Jurkat, Clone E6-1 (cell line): Measurements from ENCODE around the gene PACS2.

Experiments
- DNase-seq: peaks from one replicate; pipeline ENCODE4 v3.0.0-alpha.2; 2011; ENCODE audit warnings: low read depth, low spot score
- H3K4me3 ChIP-seq: 2 replicates; pipeline ENCODE4 v1.5.1; 2011; ENCODE audit warnings: mild to moderate bottlenecking, low read length, control low read depth, moderate library complexity

The PACS2 gene

DNA sequence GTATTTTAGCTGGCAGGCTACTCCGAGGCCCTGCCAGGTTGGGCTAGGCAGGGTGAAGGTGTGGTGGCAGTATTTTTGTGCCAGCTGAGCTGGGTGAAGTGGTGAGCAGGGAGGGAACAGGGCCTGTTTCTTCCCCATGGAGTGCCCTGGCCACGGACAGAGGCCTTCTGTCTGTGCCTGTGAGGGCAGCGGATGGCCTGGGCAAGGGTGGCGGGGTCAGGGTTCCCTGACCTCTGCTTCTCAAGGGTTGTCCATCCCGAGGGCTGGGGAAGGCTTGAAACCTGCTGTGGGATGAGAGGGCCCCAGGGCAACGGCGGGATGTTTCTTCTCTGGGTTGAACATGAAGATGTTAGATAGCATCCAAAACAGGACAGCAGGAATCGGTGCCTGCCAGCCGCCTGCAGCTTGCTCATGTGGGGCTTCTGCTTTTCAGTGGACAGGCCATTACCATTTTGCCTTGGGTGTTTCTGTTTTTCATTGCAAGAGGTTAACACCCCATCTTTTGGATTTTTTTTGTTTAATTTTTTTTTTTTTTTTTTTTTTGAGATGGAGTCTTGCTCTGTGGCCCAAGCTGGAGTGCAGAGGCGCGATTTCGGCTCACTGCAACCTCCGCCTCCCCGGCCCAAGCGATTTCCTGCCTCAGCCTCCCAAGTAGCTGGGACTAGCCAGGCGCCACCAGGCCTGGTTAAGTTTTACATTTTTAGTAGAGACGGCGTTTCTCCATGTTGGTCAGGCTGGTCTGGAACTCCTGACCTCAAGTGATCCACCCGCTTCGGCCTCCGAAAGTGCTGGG is 108.3 kb downstream of the PACS2 start:
- DNase-seq: no peak
- H3K4me3 ChIP-seq: no peak overlapping the region

DNA sequence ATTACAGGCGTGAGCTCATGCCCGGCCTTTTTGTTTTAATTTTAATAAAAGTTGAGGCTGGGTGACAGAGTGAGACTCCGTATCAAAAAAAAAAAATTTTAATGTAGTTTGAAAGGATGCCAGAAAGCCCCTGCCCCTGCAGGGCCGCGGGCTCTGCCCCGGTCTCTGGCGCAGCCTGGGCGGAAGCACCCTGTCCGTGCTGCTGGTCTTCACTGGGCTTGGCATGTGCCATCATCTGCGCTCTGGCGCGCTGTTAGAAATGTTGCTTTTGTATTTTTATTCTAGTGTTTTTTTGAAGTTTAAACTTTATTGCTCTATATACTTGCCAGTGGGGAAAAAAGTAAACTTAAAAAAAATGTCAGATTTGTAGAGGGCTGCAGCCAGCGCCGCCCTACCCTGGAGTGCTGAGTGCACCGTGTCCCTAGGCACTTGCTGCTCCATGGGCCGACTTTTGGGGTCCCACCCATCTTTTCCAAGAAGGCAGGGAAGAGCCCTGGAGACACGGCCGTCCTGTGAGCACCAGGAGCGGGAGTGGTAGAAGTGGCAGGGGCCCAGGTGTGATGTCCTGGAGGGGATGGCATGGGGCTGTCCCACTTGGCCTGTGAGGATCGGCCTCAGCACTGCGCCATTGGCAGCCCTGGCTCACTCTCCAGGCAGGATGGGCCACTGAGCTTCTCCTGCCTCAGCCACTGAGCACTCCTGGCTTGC is 109.1 kb downstream of the PACS2 start:
- DNase-seq: no peak
- H3K4me3 ChIP-seq: no peak overlapping the region

DNA sequence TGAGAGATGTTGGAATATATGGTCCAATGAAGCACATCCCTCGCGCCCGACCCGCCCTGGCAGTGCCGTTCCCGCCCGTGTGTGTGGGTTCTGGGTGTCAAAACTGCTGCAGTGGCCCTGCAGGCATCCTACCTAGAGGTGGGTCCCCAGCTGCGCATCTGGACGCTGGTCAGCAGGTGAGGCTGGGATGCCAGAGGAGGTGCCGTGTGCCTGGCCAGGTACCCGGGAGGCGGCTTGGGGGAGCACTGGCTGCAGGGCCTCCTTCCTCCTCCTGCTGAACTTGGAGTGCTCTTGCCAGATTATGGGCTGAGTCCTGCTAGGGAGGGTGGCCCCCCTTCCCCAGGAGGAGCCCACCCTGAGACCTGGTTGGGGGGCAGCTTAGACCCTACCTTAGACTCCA is 110.3 kb downstream of the PACS2 start:
- no peak overlapping the region for H3K4me3 ChIP-seq
- DNase-seq: no peak

DNA sequence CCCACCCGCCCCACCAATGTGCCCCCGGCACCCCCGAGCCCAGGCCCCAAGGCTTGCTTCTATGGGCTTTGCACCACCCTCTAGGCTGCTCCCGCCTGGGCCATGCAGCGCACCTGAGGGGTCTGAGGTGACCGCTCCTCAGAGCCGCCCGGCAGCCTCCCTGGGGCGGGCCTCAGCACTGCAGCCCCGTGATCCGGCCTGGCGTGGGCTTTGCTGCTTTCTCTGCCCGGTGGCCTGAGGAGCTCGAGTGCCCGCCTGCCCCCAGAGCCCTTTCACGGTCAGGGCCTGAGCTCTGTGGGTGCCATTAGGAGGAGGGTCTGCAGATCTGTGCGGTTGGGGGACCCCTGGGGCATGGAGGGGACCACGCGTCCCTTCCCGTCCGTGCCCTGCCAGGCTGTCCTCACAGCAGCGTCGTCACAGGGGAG is 111.3 kb downstream of the PACS2 start:
- no peak overlapping the region for H3K4me3 ChIP-seq
- DNase-seq: no peak

DNA sequence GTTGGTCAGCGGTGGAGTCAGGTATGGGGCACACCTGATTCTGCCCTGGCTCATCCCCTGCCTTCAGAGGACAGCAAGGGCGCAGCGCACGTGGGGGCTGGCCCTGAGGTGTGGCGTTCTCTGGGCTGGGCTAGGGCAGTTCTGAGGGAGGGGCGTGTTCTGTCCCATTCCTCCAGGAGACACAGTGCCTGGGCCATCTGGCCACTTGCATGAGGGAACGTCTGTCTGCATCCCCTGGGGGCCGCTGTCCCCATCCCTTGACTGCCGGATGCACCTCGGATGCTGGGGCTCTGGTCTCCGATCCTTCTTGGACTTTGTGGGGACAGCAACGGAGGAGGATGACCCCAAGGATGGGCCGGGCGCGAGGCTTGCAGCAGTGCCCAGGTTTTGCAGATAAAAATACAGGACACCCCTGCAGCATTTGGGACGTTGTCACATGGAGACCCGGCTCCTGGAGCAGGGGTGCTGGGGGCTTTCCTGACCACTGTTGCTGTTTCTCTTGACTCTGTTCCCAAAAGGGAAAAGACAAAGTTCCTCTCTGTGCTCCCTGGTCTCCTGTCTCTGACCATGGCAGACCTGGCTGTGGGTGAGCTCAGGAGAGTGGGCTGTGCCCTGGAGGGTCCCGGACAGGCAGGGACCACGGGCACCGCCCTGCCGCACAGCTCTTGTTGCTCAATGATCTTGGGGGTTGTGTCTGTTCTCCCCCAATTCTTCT is 112.0 kb downstream of the PACS2 start:
- no peak for DNase-seq

DNA sequence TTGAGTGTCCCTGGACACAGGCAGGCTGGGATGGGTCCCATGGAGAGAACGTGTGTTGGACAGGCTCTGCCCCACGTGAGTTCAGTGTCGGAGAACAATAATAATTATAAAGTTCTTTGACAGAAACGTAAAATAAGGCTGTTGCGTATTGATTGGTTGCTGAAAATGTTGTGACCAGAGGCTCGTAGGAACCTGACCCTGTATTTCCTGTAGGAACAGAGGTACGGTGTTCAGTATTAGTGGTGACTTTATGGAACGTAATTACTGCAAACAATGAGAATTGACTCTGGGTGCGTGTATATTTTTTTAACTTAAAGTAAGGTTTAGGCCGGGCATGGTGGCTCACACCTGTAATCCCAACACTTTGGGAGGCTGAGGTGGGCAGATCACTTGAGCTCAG is 112.9 kb downstream of the PACS2 start:
- H3K4me3 ChIP-seq: no peak overlapping the region

More for the DNA sequence above, 112.0 kb downstream of the PACS2 start:
- H3K4me3 ChIP-seq: no peak overlapping the region

DNA sequence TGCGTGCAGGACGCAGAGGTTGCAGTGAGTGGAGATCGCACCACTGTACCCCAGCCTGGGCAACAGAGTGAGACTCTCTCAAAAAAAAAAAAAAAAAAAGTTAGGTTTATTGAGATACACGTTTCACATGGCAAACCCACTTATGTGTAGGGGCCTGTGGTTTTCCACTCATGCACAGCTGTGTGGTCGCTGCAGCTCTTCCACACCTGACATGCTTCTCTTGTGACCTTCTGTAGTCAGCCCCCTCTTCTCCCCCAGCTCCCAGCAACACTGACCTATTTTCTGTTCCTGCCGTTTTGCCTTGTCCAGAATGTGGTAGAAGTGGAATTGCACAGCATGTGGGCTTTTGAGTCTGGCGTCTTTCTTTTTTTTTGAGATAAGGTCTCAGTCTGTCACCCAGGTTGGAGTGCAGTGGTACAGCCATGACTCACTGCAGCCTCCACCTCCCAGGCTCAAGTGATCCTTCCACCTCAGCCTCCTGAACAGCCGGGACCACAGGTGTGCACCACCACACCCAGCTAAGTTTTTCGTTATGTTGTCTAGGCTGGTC is 113.5 kb downstream of the PACS2 start:
- no peak overlapping the region for H3K4me3 ChIP-seq
- DNase-seq: no peak

More for the DNA sequence above, 112.9 kb downstream of the PACS2 start:
- no peak for DNase-seq

DNA sequence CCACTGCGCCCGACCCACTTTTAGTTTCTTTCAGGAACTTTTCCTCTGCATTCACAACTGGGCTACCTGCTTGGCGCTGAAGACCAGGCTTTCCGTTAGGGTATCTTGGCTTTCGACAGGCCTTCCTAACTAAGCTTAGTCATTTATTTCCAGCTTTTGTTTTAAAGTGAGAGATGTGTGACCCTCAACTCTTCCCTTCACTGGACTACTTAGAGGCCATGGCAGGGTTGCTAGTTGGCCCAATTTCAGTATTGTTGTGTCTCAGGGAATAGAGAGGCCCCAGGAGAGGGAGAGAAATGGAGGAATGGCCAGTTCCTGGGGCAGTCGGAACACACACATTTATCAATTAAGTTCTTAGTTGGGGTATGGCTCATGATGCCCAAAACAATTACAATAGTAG is 115.5 kb downstream of the PACS2 start:
- no peak for DNase-seq
- no peak overlapping the region for H3K4me3 ChIP-seq

DNA sequence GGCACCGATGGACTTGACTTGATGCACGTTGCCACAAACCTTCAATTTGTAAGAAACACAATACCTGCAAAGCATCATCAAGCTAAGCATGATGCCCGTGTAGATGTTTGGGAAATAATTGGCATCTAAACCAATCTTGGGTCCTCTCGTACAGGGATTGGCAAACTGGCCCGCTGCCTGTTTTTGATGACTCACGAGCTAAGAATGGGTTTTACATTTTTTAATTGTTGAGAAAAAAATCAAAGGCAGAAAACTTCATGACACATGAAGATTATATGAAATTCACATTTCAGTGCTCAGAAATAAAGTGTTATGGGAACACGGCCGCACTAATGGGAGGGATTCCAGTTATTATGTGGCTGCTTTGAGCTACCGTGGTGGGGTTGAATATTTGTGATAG is 116.0 kb downstream of the PACS2 start:
- no peak for DNase-seq
- no peak overlapping the region for H3K4me3 ChIP-seq

DNA sequence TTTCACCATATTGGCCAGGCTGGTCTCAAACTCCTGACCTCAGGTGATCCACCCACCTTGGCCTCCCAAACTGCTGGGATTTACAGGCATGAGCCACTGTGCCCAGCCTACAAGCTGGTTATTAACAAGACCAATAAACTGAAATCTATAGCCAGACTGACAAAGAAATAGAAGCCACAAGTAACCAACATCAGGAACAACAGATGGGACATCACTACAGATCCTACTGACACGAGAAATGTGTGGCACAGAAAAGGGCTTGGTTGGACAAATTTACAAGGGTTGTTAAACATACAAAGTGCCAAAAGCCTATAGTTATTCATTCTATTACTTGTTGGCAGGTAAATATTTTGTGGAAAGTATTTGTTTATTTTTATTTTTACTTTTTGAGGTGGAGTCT is 116.7 kb downstream of the PACS2 start:
- DNase-seq: no peak
- no peak overlapping the region for H3K4me3 ChIP-seq

DNA sequence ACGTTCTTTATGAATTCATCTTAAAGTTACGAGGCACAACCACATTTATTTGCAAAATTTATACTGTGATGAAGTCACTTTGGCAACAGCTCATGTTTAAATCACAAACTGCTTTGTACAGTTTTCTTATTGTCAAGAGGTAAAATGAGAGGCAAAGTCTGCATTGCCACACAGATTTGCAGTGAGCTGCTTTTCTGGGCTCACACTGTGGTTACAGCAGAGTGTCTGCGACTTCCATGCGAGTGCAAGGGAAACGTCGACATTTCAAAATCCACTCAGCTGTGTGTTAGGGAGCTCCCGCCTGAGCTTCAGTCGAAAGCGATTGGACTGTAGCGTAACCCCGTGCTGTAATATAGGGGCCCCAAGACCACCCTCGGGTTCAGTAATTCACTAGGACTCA is 118.1 kb downstream of the PACS2 start:
- DNase-seq: no peak
- H3K4me3 ChIP-seq: no peak overlapping the region

DNA sequence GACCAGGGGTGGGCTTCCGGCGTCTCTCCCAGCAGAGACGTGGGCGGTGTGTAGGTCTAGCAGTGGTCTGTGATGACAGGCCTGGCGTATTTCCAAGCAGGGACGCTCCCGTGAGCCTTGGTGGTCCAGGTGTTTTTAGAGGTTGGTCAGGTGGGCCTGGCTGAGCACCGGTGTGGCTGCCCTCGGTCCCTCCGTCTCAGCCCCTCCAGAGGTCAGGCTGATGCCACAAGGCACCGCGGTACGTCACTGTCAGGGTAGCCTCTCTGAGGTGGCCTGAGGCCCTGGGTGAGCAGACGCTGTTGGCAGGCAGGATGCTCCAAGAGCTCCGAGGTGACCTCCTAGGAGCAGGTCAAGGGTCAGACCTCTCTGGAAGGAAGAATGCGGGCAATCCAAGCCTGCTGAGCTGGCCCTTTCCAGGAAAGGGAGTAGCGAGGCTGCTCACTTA is 118.6 kb downstream of the PACS2 start:
- H3K4me3 ChIP-seq: no peak overlapping the region
- no peak for DNase-seq

DNA sequence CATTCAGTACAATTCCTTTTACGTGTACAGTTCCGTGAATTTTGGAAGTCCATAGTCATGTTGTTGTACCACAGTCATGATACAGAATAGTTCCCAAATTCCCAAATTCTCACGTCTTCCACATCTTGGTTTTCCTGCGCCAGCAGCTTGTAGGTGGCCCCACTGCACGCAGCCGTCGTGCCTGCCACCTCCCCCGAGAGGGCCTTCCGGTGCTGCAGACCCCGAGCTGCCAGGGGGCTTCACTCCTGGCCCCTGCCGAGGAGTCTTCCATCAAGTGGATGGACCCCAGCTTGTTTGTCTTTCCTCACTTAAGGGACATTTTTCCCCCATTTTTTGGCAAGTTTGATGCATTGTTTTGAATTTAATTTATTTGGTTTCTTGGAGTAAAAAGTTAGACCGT is 121.9 kb downstream of the PACS2 start:
- DNase-seq: no peak
- no peak overlapping the region for H3K4me3 ChIP-seq

DNA sequence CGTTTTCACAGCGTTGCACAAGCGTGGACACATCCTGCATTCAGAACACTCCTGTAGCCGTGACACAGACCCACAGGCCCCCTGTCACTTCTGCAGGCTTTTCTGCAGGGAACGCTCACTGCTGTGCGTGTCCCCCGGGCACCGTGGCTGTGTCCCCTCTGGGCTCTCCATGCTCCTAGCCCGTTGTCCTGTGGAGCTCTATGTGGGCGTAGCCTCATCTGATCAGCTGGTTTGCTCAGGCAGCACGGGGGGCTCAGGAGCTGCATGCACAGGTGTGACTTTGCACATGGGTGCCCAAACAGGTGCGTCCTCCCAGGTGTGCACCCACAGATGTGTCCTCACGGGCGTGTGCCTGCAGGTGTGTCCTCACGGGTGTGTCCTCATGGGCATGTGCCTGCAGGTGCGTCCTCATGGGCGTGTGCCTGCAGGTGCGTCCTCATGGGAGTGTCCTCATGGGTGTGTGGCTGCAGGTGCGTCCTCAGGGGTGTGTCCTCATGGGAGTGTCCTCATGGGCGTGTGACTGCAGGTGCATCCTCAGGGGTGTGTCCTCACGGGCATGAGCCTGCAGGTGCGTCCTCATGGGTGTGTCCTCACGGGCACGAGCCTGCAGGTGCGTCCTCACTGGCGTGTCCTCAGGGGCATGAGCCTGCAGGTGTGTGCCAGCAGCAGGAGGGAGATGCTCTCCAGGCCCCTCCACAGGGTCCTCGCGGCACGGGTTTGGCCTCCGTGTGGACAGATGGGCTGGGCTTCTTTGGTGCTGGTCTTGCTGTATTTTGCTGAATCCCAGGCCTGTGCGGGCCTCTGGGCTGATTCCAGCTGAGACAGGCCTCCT is 122.6 kb downstream of the PACS2 start:
- DNase-seq: no peak
- no peak overlapping the region for H3K4me3 ChIP-seq

DNA sequence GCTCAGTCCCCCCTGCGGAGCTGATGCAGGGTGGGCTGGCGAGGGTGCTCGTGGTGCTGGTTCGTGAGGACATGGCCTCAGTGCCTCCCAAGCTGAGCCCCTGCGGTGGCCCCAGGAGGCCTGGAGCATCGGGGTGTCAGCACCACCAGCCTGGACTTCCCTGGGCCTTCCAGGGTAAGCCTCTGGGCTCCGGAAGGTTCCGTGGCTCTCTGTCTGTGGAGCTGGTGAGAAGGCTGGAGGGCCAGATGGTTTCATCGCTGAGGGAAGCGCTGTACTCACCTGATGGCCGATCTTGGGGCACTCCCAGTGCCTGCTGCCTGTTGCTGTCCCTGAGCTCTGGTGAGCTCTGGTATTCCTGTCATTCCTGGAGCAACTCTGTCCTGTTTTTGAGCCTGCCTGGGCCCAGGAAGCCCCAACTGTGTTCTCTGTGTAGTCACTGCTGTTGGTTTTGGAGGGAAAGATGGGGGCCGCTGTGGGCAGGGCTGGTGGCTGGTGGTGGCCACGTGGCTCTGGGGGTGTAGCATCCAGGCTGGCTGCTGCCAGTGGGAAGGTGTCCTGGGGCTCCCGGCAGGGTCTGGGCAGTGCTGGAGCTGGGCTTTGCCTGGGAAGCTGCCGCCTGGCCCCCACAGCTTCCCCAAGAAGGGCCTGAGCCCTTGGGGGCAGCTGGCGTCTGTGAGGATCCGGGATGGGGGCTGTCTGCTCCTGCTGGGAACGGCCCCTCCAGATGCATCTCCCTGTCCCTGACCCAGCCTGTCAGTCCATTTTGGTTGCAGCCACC is 123.4 kb downstream of the PACS2 start:
- DNase-seq: no peak
- H3K4me3 ChIP-seq: no peak overlapping the region

DNA sequence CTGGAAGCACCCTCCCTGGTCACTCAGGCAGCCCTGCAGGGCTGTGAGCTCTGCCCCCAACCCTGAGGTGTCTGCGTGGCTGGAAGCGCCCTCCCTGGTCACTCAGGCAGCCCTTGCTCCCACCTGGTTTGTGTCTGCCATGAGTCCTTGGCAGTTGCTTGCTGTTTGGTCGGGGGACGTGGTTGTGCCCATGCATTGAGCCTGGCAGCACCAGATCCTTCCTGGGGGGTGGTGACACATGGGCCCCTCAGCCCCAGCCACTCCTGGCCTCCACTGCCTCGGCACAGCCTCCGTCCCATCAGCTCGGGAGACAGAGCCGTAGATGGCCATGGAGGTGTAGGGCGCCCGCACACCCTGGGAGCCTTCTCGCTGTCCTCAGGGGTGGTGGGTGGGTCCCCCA is 124.6 kb downstream of the PACS2 start:
- no peak overlapping the region for H3K4me3 ChIP-seq
- no peak for DNase-seq

DNA sequence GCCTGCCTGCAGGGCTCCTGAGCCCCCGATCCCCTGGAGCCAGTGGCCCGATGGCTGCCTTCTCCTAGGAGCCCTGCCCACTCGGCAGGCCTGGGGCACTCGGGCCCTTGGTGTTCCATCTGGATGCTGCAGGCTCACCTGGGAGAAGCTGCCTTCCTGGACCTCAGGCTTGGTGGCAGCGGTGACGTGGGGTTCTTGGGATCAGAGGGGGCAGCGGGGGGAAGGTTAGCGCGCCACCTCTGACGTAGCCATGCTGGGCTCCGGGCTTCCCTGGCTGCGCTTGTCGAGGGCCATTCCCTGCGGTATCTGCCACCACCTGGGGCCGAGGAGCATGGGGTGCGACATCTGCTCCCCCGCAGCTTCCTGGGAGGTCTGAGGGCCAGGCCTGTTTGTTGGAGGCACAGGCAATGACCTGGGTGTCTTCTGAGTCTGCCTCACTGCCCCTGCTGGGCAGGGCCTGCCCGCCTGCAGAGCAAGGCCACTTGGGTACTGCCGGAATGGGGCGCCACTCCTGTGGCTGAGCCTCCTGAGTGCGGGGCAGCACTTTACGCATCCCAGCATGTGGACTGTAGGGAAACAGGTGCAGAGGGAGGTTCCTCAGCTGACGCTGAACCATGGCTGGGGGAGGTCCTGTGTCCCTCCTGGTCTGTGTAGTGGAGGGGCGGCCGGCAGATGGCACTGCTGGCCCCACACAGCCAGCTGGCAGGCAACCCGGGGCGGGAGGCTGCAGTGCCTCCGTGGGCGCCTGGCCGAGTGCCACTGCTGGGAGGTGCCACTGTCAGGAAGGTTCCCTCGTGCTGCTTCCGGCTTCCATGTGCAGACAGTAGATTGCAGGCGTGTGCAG is 125.4 kb downstream of the PACS2 start:
- no peak overlapping the region for H3K4me3 ChIP-seq
- DNase-seq: no peak

DNA sequence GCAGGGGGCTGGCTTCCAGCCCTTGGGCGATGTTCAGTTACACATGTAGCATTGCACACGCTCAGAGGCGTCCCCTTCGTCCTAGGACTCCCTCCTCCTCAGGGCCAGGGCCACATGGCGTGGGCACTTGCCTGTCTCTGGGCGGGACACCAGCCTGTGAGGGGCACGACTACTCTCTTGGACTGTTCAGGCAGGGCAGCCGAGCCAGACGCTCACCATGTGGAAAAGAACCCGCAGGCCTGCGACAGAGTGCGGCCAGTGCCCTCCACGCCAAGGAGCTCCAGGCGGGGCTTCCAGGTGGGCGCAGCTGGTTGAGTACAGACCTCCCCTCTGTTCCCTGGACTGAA is 126.0 kb downstream of the PACS2 start:
- DNase-seq: no peak
- H3K4me3 ChIP-seq: no peak overlapping the region
